Measurements from ENCODE around the gene GRID2.

The GRID2 gene

GRCh38 chr4:93084599-93085305 is 781.0 kb downstream of the GRID2 start:
- H3K27ac ChIP-seq = no peak overlapping the region
- TF ChIP-seq ZFX (IDR thresholded peaks at IDR 0.05) (no peak), CTCF (conservative IDR thresholded peaks at IDR 0.05) (no peak)

GRCh38 chr4:93086356-93086755 is 782.6 kb downstream of the GRID2 start:
- no peak overlapping the region for H3K27ac ChIP-seq
- TF ChIP-seq CTCF (conservative IDR thresholded peaks at IDR 0.05) = no peak
- no peak for TF ChIP-seq ZFX (IDR thresholded peaks at IDR 0.05)

- H3K27ac ChIP-seq = no peak overlapping the region
- TF ChIP-seq ZFX (IDR thresholded peaks at IDR 0.05) (no peak), CTCF (conservative IDR thresholded peaks at IDR 0.05) (no peak)
These were observed 789.0 kb downstream of the GRID2 start for GRCh38 chr4:93092765-93093164.

GRCh38 chr4:93103042-93103441 is 799.3 kb downstream of the GRID2 start:
- TF ChIP-seq CTCF (conservative IDR thresholded peaks at IDR 0.05) = no peak
- TF ChIP-seq ZFX (IDR thresholded peaks at IDR 0.05) = no peak
- no peak overlapping the region for H3K27ac ChIP-seq

- TF ChIP-seq ZFX (IDR thresholded peaks at IDR 0.05) = no peak
- TF ChIP-seq CTCF (conservative IDR thresholded peaks at IDR 0.05) = no peak
- H3K27ac ChIP-seq = no peak overlapping the region
These were observed 812.9 kb downstream of the GRID2 start for GRCh38 chr4:93116624-93117023.

- H3K27ac ChIP-seq = no peak overlapping the region
- TF ChIP-seq ZFX (IDR thresholded peaks at IDR 0.05) (no peak), CTCF (conservative IDR thresholded peaks at IDR 0.05) (no peak)
These were observed 823.7 kb downstream of the GRID2 start for GRCh38 chr4:93127489-93127888.

GRCh38 chr4:93132631-93133030 is 828.9 kb downstream of the GRID2 start:
- TF ChIP-seq CTCF (conservative IDR thresholded peaks at IDR 0.05) (no peak), ZFX (IDR thresholded peaks at IDR 0.05) (no peak)
- H3K27ac ChIP-seq = no peak overlapping the region
